NCI-H748 (cell line): ENCODE results near the gene WBP11.

Experiments
- DNase-seq: peaks from one replicate; lab custom pipeline; 2025; ENCODE audit not compliant: unreplicated experiment; lab: John Stamatoyannopoulos, UW

WBP11 gene

DNA sequence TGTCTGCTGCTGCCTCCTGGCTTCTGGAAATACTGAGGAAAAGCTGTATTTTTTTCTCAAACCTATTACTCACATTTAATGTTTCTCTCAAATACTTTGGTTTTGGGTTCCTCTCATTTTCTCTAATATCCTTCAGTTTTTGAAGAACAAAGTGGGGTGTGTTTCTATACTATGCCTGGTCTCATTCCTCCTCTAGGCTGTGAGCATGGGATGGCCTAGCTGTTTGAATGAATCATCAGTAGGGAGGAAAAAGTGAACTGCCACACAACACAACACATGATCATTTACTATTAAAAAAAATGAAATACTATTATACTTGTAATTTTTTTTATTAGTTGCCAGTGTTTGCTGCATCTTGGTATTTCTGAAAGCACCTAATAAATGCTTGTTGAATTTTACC, 22.0 kb upstream of the WBP11 start:
- no peak for DNase-seq

DNA sequence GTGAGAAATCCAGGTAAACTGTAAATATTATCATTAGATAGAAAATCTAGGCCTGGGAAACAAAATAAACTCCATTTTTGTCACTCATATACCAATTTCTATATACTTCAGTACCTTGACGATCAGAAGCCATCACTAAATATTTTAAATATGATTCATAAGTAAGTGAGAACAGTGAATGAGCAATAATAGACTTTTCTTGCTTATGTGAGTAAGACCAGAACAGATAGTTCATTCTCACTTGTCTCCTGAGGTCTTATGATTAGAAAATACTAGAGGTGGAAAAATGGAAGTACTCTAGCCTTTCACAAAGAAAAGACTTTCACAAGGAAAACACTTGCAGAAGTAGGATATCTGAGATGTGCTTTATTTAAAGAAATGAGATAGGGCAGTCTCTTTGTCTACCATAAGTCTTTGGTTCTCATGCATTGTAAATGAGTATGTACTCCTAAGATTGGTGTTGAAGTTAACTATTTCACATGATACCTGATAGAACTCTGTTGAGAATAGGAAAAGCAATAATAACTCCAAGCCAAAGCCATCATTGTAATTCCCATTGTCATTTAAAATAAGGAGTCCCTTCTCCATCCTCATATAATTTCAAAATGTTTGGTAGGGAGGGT, 20.8 kb upstream of the WBP11 start:
- no peak for DNase-seq

DNA sequence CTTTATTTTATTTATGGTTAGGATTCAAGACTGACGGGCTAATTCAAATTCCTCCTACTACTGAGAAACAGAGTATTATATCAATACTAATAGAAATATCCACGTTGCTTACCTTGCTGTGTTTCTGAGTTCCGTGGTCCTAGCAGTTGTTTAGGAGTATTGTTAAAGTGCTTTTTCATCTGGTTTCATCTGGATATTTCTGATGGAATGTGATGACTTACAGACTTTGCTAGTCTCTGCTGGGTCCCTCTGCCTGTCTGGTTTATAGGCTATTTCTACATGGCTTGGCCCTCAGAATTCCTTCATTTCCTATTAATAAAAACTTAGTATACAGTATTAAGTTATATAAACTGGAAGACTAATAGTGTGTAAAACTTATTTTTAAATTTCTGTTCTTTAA, 10.7 kb upstream of the WBP11 start, which contains the start of gene SMCO3:
Gene SMCO3, minus strand, starts transcription at position 169 of the 400 bp plus-strand sequence. CDS start 7,502 bp downstream, outside the sequence.
- no peak for DNase-seq

DNA sequence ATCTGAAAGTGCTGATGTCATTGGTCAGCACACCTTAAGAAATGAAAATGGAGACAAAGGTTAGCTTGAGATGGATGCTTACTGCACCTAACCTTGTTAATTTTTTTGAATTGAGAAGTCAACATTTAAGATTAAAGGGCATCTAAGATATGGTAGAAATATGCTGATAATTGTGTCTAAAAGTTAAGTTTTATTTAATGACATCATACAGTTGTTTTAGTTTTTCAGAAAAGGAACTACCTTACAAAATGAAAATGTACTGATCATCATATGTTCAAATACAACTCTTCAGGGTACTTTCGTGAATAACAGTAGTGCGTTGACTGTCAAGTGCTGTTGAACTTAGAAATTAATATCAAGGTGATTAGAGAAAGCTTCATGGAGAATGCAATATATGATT, 8.2 kb upstream of the WBP11 start:
- no peak for DNase-seq

DNA sequence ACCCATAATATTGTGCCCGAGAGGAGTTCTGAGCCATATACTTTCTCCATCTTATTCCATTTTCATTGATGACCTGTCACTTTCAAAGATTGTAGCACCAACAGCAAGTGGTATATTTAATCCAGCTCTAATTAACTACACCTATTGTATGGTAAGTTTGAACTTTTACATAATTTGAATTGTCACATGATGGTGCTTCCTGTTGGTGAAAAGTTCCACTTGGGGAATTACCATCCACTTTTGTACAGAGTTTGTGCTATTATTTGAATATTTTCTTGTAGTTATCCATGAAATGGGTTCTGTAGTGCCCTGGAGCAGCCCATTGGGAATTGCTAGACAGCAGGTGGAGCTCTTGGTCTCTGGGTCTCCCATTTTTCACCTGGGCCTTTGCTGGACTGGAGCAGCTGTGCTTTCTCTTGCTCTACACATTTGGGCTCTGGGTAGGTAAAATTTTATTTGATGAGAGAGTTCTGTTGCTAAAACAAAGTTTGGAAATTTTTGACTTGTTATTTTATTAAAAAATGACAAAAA, 7.7 kb upstream of the WBP11 start:
- DNase-seq = peak; percentile 8

DNA sequence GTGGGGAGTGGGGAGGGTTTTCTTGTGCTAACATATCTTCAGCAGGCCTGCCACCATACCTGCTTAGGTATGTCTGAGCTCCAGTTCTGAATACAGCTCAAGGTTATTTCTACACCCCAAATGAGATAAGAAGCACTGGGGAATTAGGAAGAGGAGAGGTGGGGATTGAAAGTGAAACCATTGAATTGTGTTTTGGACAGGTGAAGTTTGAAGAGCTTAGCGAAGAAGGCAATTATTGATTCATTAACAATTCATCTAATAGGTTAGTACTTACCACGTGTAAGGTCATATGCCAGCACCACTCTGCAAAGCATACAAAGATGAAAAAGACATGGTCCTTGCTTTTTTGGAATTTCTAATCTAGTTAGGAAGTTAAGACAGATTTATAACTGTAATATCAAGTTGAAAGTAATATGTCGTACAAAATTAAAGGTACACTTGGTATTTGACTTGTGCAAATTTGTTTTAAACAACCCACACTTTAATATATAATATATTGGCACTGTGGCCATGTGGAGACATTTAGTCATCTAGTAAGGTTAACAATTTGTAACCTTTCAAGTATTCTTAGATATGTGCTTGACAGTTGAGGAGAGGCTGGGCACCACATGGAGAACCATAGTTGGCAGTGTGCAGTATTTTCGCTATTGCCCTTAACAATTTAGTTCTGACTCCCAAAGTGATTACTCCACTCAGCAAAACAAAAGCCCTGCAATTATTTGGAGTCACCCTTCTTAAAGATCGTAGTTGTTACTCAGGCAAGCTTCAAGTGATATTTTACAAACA, 7.1 kb upstream of the WBP11 start:
- no peak for DNase-seq

DNA sequence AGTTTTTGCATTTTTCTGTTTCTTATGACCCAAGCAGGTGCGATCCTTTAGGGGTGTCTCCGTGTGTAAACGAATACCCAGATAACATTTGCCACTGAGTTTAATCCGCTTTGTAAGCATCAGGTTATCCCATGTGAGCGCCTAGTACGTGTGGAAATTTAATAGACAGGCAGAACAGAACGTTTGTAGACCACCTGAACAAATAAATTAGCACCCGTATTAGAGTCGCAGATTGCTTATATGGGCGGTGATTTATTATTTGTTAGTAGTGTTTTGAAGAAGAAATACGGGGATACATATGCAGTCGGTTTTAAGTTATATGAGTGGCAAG, 517 bp upstream of the WBP11 start:
- peak; percentile 62 for DNase-seq

DNA sequence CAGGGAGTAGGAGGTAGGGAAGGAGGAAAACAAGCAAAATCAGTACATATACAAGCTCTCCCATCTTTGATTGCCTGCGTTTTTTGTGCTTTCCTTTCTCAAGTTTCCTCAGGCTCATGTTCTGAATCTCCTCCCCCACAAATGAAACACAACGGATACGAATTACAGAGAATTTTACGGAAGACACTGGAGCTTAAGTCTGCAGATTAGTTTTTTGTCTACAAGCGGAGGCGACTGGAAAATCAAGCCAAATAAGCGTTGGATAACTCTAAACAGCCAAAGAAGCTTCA, 612 bp downstream of the WBP11 start:
- DNase-seq = no peak

DNA sequence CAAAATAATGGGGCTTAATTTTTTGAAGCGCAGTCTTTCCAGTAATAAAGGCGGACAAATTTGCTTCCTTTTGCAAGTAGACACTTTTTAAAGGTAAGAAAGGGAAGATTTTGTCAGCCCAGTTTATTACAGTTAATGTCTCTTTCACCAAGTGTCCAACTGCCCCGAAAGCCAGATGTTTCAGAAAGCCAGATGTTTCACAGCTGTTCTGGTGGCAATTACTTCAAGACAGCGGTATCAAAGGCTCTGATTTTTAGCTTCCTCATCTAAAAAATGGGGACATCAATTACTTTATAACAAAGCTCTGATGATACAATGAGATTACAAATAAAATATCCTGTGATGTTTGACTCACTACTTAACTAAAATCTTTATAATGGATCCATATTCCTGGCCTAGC, 1.0 kb downstream of the WBP11 start:
- DNase-seq = no peak

DNA sequence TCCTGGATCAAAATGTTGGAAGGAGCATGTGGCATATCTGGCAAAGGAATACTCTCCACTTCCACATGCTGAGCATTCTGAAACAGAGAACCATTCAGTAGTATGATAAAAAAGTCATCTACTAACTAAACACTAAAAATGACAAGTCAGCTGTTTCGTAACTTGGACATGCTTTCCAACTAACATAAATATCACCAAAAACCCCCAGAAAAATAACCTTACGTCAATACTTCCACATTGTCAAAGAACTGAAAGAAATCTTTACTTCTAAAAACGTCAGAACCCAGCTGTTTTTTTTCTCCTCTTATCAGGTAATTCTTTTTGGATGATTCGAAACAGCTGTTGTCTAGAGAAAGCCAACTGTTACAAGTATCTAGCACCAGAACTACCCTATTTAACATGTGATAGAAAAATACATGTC, 8.2 kb downstream of the WBP11 start:
- DNase-seq = no peak

DNA sequence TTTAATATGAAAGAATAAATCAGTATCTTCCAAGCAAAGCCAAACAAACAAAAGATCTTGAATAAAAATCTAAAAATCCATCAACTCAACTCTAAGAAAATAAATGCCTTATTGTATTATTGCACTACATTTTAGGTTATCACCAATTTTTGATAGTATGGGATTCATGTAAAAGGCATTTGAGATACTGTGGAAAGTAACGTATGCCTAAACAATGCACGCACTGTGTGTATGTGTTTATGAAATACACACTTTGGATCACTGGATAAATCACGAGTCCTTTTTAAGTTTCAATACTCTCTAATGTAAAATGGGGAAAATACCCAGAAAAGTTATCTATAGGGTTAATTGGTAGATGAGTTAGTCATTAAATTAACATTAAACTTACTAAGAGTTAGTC, 17.7 kb downstream of the WBP11 start:
- no peak for DNase-seq

DNA sequence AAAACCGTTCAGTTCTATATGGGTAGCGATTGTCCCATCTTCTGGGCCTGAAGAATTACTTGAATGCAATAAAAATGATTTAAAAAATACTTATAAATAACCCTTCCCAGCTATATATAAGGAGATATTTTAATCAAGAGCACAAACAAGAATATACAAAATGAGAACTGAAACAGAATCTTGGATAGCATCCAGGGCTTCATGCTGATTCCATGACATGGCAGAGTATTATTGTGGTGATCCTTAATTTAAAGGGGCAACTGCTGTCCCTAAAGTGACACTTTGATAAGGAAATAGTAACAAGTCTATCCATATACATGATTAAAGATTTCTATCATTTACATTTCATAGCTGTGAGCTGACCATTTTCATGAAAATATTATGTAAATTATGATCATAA, 18.8 kb downstream of the WBP11 start:
- DNase-seq = no peak

DNA sequence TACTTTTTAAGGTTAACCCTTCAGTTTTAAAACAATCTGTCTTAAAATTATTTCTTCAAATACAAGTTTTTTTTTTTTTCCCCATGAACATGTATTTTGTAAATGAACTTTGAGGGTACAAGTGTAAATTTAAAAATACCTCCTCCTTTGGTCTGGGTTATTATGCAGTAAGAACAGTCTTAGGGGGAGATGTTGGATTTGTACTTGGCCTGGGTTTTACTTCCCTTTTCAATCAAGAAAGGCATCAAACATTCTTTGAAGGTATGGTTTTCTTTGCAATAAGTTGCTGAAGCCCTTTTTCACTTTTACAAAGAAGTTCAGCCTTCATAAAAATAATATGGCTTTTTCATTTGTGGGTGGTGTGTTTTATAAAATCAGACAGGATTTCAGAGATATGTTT, 20.5 kb downstream of the WBP11 start:
- DNase-seq = no peak

DNA sequence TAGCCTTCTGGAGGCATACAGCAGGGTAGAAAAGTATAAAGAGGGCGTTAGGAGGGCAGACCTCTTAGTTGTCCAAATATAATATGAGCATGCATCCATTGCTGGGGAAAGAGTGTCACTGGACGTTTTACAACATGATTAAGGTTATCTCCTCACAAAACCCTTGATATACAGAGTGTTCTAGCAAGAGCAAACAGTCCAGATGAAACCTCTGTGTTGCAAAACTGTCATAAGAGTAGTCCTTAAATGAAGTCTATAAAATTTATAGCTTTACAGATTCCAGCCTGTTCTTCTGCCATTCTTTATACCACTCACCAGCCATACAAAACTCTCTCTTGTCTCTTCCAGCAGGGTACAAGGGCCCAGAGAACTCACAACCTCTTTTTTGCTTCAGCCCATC, 21.7 kb downstream of the WBP11 start:
- DNase-seq = no peak

DNA sequence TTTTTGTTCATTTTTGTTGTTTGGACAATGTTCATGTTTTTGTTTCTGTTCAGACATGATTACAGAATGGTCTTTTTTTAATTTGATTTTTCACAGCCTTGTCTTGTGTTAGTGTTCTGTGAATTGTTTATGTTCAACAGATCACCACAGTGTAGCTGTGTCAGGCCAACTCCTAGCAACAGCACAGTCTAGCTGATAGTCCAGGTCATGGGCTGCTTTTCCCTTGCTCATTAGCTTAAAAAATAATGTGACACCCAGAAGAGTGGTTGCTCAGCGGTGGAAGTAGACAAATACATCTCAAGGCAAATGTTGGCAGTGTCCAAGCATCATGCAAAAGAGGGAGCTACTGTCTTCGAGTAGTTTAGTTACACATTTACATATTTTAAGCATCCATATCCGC, 22.4 kb downstream of the WBP11 start:
- DNase-seq = no peak

DNA sequence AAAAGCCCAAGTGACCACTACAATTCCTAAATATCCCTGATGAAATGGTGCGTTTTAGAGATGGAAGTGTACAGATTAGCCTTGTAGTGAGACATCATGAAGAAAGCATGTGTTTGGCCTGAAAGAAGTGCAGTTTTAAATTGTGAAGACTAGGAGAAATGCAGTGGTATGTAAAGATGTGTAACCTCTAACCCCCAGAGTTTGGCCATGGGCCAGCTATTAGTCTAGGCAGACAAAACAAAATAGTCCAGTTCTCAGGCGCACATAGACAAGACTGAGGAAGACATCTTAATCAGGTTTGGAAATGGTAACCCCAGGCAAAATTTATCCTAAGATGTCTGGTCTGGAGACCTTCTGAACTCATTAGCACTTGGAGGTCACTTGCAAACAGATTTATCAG, 23.4 kb downstream of the WBP11 start:
- DNase-seq = no peak

DNA sequence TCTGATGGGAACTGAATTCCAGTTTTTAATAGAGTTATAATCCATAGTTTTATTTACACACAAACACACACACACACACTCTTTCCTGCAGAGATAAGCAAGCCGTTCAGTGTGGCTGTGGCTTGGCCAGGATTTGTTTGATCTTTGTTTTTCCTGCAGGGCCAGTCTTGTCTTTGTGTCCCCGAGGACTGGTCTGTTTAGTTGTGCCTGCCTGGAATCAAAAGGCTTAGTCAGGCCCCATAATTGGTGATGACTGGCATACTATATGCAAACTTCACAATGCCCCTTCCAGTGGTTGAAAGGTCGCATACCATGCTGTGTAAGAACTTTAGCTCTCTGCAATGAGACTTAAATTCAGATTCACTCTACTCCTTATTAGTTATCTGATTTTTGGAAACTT, 26.0 kb downstream of the WBP11 start:
- peak; percentile 32 for DNase-seq

DNA sequence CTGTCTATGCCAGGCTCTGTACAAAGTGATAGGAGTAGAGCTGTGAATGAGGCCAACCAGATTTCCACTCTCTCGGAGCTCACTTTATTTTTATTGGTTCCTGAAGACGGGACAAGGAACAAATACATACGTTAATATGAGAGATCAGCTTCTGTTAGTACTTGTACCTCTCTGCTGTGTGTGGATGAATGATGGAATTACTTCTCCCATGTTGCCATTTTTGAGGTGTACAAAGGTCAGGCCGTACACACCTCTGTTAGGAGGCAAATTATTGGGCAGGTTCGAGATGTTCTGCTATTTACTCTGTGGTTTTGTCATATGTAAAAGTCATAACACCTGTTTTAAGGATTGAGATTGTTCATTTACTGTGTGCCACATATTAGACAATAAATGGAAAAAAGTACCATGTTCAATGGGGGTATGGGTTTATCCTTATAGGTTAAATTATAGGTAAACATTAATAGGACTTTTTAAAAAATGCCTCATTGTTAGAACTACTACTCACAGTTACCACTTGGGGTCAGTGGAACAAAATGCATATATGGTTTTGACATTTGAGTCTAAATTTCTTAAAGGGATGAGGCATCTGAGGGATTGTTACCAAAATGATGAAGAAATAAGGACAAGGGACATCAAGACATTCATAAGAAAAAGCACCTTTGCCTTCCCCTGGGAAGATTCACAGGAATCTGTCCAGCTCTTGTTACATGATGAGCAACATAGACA, 26.9 kb downstream of the WBP11 start:
- peak; percentile 5 for DNase-seq

DNA sequence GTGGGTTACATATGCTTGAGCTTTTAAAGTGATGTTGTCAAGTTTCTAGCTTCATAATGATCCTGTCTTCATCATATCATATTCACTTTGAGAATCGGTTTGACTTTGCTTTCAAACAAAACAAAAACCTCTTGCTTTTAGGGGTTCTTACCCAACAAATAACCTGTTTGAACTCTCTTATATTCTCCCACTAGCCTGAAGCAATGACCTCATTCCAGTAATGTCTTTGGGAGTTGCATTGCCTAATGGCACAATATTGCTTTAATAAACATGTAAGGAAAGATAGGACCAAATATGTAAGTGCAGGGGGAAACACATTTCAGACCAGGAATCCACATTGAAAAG, 27.7 kb downstream of the WBP11 start:
- no peak for DNase-seq

DNA sequence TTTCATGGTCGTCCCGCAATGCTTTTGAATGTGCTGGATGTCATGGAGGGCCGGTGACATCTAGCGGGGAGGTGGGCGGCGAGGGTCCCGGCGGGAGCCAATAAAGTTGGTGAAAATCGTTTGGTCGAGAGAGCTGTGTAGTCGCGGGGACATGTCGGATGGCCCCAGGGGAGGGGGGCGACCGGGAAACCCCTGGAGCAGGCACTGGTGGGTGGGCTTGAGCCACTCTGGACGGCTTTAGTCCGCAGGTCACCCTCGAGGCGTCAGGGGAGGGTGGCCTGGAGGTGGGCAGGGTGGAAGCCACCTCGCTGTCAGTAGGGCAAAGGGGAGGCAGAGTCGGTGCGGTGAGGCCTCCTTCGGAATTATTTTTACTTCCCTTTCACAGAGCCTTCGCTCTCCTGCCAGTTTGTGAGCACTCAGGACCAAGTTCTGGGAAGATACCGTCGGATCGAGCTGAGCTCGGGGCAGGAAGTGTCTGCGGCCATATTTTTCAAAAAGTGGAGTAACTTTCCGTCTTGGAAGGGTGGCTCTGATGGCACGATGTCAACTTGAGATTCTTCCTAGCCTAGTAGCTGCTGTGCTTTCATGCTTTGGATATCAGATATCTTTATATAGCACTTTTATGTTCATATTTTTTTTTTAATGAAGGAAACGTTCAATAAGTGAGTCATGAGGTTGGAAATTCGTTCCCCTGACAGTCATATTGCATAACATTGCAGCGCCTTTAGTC, 28.2 kb downstream of the WBP11 start:
- DNase-seq = no peak

DNA sequence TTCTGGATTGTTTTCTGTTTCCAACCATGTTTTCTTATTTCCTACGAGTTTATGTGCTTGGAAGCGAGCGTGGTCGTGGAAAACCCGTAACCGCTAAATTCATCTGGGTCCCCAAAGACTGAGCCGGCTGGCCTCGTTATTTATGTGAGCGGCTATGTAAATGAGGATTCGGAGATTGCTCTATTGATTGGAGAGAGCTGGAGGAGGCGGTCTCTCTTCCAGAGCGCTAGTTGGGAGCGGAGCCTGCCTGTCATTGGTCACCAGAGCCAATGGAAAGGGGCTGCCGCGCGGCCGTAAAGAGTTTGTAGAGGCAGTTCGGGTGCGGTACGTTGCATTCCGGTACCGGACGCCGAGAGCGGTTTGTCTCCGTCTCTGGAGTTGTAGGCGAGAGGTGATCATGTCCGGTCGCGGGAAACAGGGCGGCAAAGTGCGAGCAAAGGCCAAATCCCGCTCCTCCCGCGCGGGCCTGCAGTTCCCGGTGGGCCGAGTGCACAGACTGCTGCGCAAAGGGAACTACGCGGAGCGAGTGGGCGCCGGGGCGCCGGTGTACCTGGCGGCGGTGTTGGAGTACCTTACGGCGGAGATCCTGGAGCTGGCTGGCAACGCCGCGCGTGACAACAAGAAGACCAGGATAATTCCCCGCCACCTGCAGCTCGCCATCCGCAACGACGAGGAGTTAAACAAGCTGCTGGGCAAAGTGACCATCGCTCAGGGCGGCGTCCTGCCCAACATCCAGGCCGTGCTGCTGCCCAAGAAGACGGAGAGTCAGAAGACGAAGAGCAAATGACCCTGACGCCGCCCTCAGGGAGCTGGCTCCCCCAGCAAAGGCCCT, 29.0 kb downstream of the WBP11 start:
- DNase-seq = no peak
